Activated CD4-positive, CD25-positive, alpha-beta regulatory T cell treated with anti-CD3 and anti-CD28 coated beads, Interleukin-2, amount 50 U/mL, for 16 hours (primary cell): ENCODE measurements around the gene IP6K2.

Experiments used
- DNase-seq: peaks from one replicate; pipeline ENCODE4 v3.0.0-alpha.2; 2020; ENCODE audit warnings: low read depth, low spot score

The IP6K2 gene

GRCh38 chr3:48689384-48689783, 27.6 kb downstream of the IP6K2 start:
- DNase-seq, result no peak

DNA sequence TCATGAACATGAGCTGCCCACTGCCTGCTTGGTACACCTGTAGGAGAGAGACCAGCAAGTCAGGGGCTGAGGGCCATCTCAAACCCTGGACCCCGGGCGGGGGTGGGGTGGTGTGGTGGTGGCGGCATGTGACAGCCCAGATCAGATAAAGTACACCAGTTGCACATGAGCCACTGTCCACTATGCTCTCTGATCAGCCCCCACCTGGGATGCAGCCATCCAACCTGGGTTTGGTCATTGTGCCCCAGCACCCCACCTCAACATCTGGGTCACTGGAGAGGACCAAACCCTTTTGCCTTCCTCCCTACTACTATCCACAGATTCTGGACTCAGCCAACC, 28.3 kb downstream of the IP6K2 start:
- DNase-seq, result no peak

- no peak for DNase-seq
These were observed 28.8 kb downstream of the IP6K2 start for GRCh38 chr3:48688032-48688736.

GRCh38 chr3:48687220-48687678, 29.8 kb downstream of the IP6K2 start:
- DNase-seq, result no peak

- DNase-seq, result no peak
These were observed 30.3 kb downstream of the IP6K2 start for GRCh38 chr3:48686538-48687219.

GRCh38 chr3:48685603-48686511, 31.2 kb downstream of the IP6K2 start, which contains the start of gene NCKIPSD:
Gene NCKIPSD (minus strand): TSS chr3:48685915. CDS start chr3:48685807, 108 bp downstream.
- peak; percentile 87 for DNase-seq

DNA sequence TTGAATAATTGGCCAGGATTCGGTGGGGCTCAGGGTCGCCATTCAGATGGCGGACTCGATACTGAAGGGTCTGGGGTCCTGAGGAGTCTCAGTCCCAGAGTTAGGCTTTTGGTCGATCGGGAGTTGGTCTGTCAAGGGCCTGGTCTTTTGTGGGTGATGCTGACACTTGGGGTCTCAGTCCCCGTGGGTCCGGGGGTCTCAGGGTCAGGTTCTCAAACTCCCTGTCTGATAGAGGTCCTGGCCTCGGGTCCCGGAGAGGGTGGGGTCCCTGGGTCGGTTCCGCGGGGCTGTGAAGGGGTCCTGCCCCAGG, 31.8 kb downstream of the IP6K2 start:
- no peak for DNase-seq

- no peak for DNase-seq
These were observed 32.4 kb downstream of the IP6K2 start for GRCh38 chr3:48684480-48685143.

DNA sequence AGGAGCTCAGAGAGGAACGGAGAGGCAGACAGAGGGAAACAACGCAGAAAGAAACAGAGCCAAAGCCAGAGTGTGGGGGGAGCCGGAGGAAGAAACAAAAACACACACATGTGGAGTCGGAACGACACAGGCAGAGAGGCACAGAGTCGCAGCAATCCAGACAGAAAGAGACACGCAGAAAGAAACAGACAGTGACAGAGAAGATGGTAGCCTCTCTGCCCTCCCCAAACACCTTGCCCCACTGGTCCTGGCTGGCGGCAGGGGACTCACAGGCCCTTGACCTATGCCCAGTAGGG, 33.0 kb downstream of the IP6K2 start:
- DNase-seq, result no peak

GRCh38 chr3:48682786-48683185, 34.2 kb downstream of the IP6K2 start:
- DNase-seq, result no peak

- no peak for DNase-seq
These were observed 34.9 kb downstream of the IP6K2 start for GRCh38 chr3:48681974-48682610.

DNA sequence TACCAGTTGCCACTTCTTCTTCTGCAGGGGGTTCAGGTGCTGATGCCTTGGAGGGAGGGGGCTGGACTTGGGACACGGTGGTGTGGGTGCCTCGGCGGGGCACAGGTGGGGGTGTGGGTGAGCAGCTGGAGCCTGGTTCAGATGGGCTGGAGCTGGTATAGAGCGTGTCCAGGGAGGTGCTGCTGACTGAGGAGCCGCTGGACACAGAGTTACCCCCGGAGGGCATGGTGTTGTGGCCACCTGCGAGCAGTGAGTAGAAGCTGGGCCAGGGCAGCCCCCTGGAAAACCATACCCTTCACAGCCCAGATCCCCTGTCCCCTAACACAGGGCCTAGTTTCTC, 35.5 kb downstream of the IP6K2 start:
- DNase-seq, result no peak

GRCh38 chr3:48680811-48681540, 36.0 kb downstream of the IP6K2 start:
- DNase-seq, result no peak

DNA sequence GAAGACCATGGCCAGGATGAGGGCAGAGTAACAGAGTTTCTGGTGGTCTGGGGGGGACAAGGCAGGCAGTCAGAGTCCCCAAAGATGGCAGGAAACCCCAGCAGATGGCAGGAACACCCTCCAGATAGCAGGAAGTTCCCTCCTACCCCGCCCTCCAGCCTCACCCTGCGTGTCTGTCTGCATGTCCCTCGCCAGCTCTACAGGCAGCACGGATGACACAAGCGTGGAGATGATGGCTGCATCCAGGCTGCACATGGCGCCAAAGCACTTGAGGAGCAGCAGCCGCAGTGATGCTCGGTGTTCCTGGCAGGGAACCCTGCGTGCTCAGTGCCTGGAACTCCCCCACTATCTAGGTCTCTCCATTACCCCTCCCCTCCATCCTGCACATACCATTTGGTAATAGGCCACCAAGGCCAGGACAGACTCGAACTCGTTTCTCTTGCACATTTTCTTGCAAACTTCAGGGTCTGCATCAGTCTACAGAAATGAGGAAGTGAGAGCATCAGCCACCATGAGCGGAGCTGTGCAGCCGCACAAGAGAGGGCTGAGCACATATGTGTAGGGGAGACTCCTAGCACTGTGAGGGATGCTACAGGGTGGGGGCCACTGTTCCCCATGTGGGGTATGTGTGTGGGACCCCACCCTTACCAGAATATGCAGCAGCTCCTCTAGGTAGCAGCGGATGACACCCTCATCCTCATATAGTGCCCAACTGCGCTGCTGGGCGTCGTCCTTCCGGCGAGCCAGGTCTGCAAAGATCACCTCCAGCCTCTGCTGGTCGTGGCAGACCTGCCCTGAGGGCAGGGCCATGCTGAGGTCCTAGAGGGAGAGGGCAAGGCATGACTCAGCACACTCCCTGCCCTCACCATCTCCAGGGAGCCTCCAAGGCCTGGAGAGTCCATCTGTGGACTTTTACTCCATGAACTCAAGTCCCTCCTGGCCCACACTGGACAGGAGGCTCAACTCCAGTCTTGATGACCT, 37.3 kb downstream of the IP6K2 start:
- DNase-seq, result no peak

- DNase-seq, result no peak
These were observed 38.2 kb downstream of the IP6K2 start for GRCh38 chr3:48678566-48679380.

DNA sequence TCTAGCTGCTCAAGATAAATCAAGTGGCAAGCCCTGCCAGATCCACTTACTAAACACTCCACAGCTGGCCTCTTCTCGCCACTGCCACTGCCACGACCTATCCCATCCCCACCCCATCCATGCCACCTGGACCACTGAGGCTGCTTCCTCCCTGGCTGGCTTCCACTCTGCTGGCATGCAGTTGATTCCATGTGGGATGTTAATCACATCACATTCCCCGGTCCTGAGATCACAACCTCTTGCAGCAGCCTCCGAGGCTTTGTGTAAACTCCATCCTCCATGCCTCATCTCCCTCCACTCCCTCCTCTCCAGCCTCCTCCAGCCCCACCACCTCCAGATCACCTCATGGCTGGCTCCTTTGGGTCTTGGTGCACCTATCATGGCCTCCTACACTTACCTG, 39.0 kb downstream of the IP6K2 start:
- no peak for DNase-seq

DNA sequence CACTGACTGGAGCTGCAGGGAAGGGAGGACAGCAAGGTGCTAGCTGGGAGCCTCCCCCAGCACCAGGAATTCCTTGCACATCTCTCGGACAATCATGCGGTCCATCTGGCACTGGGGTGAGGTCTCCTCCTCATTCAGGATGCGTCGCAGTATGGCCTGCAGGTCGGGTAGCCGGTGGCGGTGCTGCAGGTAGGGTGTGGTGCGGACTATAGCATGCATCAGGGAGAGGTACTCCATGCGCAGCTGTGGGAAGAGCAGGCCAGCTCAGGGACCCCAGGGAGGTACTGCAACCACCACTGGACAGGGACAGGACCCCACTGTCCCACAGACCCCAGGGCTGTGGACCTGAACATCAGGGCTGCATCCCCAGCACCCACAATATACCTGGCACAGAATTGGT, 42.5 kb downstream of the IP6K2 start:
- DNase-seq, result no peak

DNA sequence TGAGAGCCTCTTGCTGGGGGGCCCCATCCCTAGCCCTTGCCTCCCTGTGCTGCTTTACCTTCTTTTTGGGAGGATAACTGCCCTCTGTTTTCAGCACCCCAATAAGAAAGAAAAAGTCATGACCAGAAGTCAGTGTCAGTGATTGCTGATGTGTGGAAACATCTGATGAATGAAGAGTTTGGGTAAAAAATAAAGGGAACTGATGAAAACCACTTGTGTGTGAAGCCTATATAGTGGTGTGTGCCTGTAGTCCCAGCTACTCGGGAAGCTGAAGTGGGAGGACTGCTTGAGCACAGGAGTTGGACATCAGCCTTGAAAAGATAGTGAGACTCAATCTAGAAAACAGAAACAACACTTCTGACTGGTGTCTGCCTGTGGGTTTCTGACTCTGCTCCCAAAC, 44.5 kb downstream of the IP6K2 start:
- no peak for DNase-seq

GRCh38 chr3:48664929-48665328, 52.1 kb downstream of the IP6K2 start:
- DNase-seq, result no peak
